Tibial nerve (tissue), 4 donors: Measurements from ENCODE around the gene ZNF521.

Experiments used
- EP300 ChIP-seq, 2 donors: sonication (generic); formaldehyde crosslinking; IDR thresholded peaks; one replicate each; pipeline ENCODE4 v1.6.1; 2017; ENCODE audit warnings: antibody characterized with exemption in 2 of 2, mild to moderate bottlenecking in 1 of 2
- POLR2A ChIP-seq, 2 donors: fragments of 450-650 bp; IDR thresholded peaks; one replicate each; pipeline ENCODE4 v1.6.1; 2017; ENCODE audit warnings: antibody characterized with exemption in 2 of 2, mild to moderate bottlenecking in 2 of 2, moderate library complexity in 2 of 2
- TF ChIP-seq, protein P1 (sequence below), 5 experiments: fragments of 200-600 bp in 3 of 5; fragments of 450-650 bp in 2 of 5; sonication (generic) in 3 of 5; IDR thresholded peaks; one replicate each; pipeline ENCODE4 v1.5.1; 2016 to 2019; ENCODE audit warnings: antibody characterized with exemption in 5 of 5, mild to moderate bottlenecking in 3 of 5, moderate library complexity in 2 of 5

GRCh38 chr18:25365242-25365641 is 13.3 kb upstream of the ZNF521 start:
- no peak for TF ChIP-seq POLR2A (IDR thresholded peaks at IDR 0.05)
- TF ChIP-seq EP300 (IDR thresholded peaks at IDR 0.05) = no peak
- TF ChIP-seq, protein P1, sequence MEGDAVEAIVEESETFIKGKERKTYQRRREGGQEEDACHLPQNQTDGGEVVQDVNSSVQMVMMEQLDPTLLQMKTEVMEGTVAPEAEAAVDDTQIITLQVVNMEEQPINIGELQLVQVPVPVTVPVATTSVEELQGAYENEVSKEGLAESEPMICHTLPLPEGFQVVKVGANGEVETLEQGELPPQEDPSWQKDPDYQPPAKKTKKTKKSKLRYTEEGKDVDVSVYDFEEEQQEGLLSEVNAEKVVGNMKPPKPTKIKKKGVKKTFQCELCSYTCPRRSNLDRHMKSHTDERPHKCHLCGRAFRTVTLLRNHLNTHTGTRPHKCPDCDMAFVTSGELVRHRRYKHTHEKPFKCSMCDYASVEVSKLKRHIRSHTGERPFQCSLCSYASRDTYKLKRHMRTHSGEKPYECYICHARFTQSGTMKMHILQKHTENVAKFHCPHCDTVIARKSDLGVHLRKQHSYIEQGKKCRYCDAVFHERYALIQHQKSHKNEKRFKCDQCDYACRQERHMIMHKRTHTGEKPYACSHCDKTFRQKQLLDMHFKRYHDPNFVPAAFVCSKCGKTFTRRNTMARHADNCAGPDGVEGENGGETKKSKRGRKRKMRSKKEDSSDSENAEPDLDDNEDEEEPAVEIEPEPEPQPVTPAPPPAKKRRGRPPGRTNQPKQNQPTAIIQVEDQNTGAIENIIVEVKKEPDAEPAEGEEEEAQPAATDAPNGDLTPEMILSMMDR (IDR thresholded peaks at IDR 0.05) = no peak
